SU-DHL-6 (cell line): ENCODE results near the gene SLC22A3.

Experiments used
- H2AFZ ChIP-seq: fragments of 200-600 bp; sonication (generic); 2 replicates; pipeline ENCODE4 v1.6.1; 2014; ENCODE audit warnings: low read depth, mild to moderate bottlenecking, moderate library complexity, mixed read lengths, antibody characterized with exemption, low read length; ENCODE audit not compliant: severe bottlenecking
- H3F3A ChIP-seq: fragments of 200-600 bp; shearing (Covaris generic); 2 replicates; pipeline ENCODE4 v1.6.0; 2016; ENCODE audit warnings: antibody characterized with exemption, mild to moderate bottlenecking; ENCODE audit not compliant: insufficient read depth
- H3K27ac ChIP-seq: fragments of 200-600 bp; sonication (generic); 2 replicates; pipeline ENCODE4 v1.5.1; 2016; ENCODE audit warnings: low read depth, mild to moderate bottlenecking, low read length, moderate library complexity, mixed read lengths
- H3K27me3 ChIP-seq: fragments of 200-600 bp; sonication (generic), shearing (Covaris generic); 2 replicates; pipeline ENCODE4 v1.6.0; 2014; ENCODE audit warnings: mild to moderate bottlenecking, low read length
- H3K36me3 ChIP-seq: fragments of 200-600 bp; sonication (generic); 2 replicates; pipeline ENCODE4 v1.6.1; 2014; ENCODE audit warnings: mild to moderate bottlenecking, low read length, mixed read lengths
- H3K4me2 ChIP-seq: fragments of 300-600, 200-600 bp; shearing (Covaris generic), sonication (generic); 2 replicates; pipeline ENCODE4 v1.6.0; 2014; ENCODE audit warnings: low read length, low read depth, mild to moderate bottlenecking; ENCODE audit not compliant: poor library complexity, severe bottlenecking
- H3K4me3 ChIP-seq: fragments of 200-600 bp; sonication (generic); 2 replicates; pipeline ENCODE4 v1.5.1; 2014; ENCODE audit warnings: antibody characterized with exemption, low read length, mild to moderate bottlenecking, mixed read lengths; ENCODE audit not compliant: insufficient read depth, poor library complexity, severe bottlenecking
- H3K79me2 ChIP-seq: fragments of 200-600 bp; sonication (generic); 2 replicates; pipeline ENCODE4 v1.6.1; 2014; ENCODE audit warnings: mild to moderate bottlenecking, low read length, moderate library complexity; ENCODE audit not compliant: insufficient read depth
- H3K9ac ChIP-seq: fragments of 200-600 bp; sonication (generic); 2 replicates; pipeline ENCODE4 v1.7.0; 2014; ENCODE audit warnings: mild to moderate bottlenecking, low read length
- H3K9me2 ChIP-seq: fragments of 200-600 bp; sonication (generic); replicated peaks from 2 replicates; pipeline ENCODE4 v1.6.1; 2014; ENCODE audit warnings: low read length; ENCODE audit not compliant: insufficient read depth
- H3K9me3 ChIP-seq: fragments of 200-600 bp; sonication (generic); 2 replicates; pipeline ENCODE4 v1.6.1; 2014; ENCODE audit warnings: low read length, mixed read lengths; ENCODE audit not compliant: insufficient read depth
- H4K20me1 ChIP-seq: fragments of 200-600 bp; sonication (generic); 2 replicates; pipeline ENCODE4 v1.6.1; 2014; ENCODE audit warnings: low read depth, mild to moderate bottlenecking, antibody characterized with exemption, low read length, moderate library complexity, mixed read lengths
- CTCF ChIP-seq: fragments of 200-600 bp; sonication (generic); IDR thresholded peaks from one replicate; pipeline ENCODE4 v1.5.1; 2017; ENCODE audit warnings: antibody characterized with exemption, mild to moderate bottlenecking, low read length, moderate library complexity; ENCODE audit not compliant: insufficient read depth, poor library complexity, severe bottlenecking
- EZH2phosphoT487 ChIP-seq: fragments of 200-600 bp; sonication (generic), shearing (Covaris generic); conservative IDR thresholded peaks from 2 replicates; pipeline ENCODE4 v1.6.1; 2018; ENCODE audit warnings: mild to moderate bottlenecking, antibody characterized with exemption, low read length, moderate library complexity, mixed read lengths

Gene SLC22A3

GRCh38 chr6:160428069-160428430, 79.9 kb downstream of the SLC22A3 start:
- no peaks in the 10 kb centered on the region for H3K9me3 ChIP-seq
- H3K27ac ChIP-seq = no peak overlapping the region
- H3K4me3 ChIP-seq = no peak overlapping the region
- H3F3A ChIP-seq = no peaks in the 10 kb centered on the region
- no peak for TF ChIP-seq CTCF
- TF ChIP-seq EZH2phosphoT487 = no peak
- H3K79me2 ChIP-seq = no peaks in the 10 kb centered on the region
- H4K20me1 ChIP-seq = no peaks in the 10 kb centered on the region
- H3K4me2 ChIP-seq = no peak overlapping the region
- no peak overlapping the region for H2AFZ ChIP-seq
- H3K27me3 ChIP-seq = no peaks in the 10 kb centered on the region; the same call in 1 of the 2 replicates
- no peaks in the 10 kb centered on the region for H3K36me3 ChIP-seq
- H3K9me2 ChIP-seq = no peaks in the 10 kb centered on the region
- H3K9ac ChIP-seq = no peak overlapping the region

DNA sequence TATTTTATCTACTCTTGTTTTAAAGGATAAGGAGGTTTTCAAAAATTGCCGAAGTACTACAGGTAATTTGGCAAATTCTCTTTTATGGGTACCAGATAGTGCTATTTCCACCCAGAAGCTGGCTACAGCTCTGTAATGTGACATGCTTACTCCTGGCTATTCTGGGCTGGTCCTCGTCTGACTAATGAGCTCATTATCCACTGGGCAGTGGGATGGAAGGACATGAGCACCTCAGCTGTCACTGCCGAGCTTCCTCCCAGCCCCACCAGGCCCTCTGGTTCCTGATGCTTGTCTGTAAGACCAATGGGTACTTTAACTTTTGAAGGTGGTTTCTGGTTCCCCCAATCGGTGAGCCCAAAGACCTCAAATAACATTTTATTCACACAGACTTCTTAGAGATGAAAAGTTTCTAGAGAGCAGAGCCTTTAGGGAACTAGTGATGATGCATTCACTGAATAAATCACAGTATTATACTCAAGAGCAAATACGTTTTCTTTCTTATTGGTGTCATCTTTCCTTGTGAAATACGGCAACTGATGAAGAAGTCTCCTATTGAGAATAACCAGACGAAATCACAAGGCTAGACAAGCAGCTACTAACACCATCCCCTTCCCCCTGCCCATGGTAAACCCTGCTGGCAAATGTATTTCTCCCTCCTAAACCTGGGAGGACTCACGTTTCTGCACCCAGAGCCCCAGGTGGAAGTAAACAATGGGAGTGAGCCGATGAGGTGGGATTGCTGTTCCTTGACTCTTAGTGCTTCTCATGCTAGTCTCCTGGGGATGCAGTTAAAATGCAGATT, 80.8 kb downstream of the SLC22A3 start:
- no peak overlapping the region for H3K9ac ChIP-seq
- H3K36me3 ChIP-seq = no peaks in the 10 kb centered on the region
- H3K9me3 ChIP-seq = no peaks in the 10 kb centered on the region
- no peak overlapping the region for H3K27ac ChIP-seq
- H3K4me2 ChIP-seq = no peak overlapping the region
- no peaks in the 10 kb centered on the region; the same call in 1 of the 2 replicates for H3K27me3 ChIP-seq
- no peak overlapping the region for H2AFZ ChIP-seq
- no peaks in the 10 kb centered on the region for H3K79me2 ChIP-seq
- no peak for TF ChIP-seq CTCF
- TF ChIP-seq EZH2phosphoT487 = no peak
- H3K9me2 ChIP-seq = no peaks in the 10 kb centered on the region
- no peaks in the 10 kb centered on the region for H3F3A ChIP-seq
- H3K4me3 ChIP-seq = no peak overlapping the region
- H4K20me1 ChIP-seq = no peaks in the 10 kb centered on the region

DNA sequence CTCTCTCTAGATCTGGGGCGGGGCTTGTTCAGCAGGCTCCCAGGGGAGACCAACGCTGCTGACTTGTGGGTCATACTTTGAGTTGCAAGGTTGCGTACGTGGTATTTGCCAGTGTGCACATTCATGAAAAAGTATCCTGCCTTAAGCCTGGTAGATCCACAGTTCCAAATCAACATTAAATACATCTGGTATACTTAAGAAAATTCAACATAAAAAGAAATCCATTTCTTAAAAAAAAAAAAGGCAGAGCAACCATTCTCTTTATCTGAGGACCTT, 81.4 kb downstream of the SLC22A3 start:
- no peak overlapping the region for H2AFZ ChIP-seq
- H3K4me2 ChIP-seq = no peak overlapping the region
- H4K20me1 ChIP-seq = no peaks in the 10 kb centered on the region

More for the DNA sequence above, 81.4 kb downstream of the SLC22A3 start:
- H3K27ac ChIP-seq = no peak overlapping the region
- no peak for TF ChIP-seq CTCF
- no peaks in the 10 kb centered on the region for H3F3A ChIP-seq
- H3K27me3 ChIP-seq = no peaks in the 10 kb centered on the region; the same call in 1 of the 2 replicates
- no peaks in the 10 kb centered on the region for H3K36me3 ChIP-seq
- no peak overlapping the region for H3K9ac ChIP-seq
- no peaks in the 10 kb centered on the region for H3K9me2 ChIP-seq
- H3K79me2 ChIP-seq = no peaks in the 10 kb centered on the region
- H3K4me3 ChIP-seq = no peak overlapping the region
- no peaks in the 10 kb centered on the region for H3K9me3 ChIP-seq
